HG03457 (cell line): ENCODE measurements around the gene EPHA6.

ENCODE experiments used
- ATAC-seq: cut with Tn5 transposase; IDR thresholded peaks from one replicate; pipeline ENCODE4 v1.9.1; 2021; ENCODE audit warnings: moderate number of reproducible peaks; ENCODE audit not compliant: unreplicated experiment

Gene EPHA6

GRCh38 chr3:97138914-97139541 lies 324.6 kb downstream of the EPHA6 start:
- no peak for ATAC-seq

GRCh38 chr3:97148931-97149330 lies 334.5 kb downstream of the EPHA6 start:
- no peak for ATAC-seq

DNA sequence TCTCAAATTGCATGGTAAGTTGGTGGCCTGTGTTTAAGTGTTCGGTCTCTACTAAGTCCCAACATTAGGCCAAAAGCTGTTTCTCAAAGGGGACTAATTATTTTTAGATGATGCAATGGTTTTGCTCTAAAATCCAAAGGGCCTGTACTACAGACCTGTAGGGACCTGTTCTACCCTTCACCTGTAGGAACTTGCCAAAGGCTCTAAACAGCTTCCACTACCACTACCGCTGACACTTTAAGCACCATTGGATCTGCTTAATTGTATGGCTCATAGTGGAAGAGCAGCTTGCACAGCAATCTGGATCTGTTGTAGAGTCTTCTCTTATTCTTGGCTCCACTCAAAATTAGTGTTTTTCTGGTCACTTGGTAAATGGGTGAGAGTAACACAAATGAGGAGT lies 346.8 kb downstream of the EPHA6 start:
- ATAC-seq = no peak

DNA sequence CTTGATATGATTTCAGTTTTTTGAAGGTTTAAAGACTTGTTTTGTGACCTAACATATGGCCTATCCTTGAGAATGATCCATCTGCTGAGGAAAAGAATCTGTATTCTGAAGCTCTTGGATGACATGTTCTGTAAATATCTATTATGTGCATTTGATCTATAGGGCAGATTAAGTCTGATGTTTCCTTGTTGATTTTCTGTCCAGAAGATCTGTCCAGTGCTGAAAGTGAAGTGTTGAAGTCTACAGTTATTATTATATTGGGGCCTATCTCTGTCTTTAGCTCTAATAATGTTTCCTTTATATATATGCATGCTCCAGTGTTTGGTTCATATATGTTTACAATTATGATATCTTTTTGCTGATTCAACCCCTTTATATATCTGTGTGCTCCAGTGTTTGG lies 362.8 kb downstream of the EPHA6 start:
- no peak for ATAC-seq

- no peak for ATAC-seq
These were observed 367.3 kb downstream of the EPHA6 start for GRCh38 chr3:97181704-97182103.

- ATAC-seq = no peak
These were observed 373.4 kb downstream of the EPHA6 start for GRCh38 chr3:97187771-97188170.

GRCh38 chr3:97189835-97190234 lies 375.4 kb downstream of the EPHA6 start:
- ATAC-seq = no peak

GRCh38 chr3:97197083-97197482 lies 382.7 kb downstream of the EPHA6 start:
- no peak for ATAC-seq

DNA sequence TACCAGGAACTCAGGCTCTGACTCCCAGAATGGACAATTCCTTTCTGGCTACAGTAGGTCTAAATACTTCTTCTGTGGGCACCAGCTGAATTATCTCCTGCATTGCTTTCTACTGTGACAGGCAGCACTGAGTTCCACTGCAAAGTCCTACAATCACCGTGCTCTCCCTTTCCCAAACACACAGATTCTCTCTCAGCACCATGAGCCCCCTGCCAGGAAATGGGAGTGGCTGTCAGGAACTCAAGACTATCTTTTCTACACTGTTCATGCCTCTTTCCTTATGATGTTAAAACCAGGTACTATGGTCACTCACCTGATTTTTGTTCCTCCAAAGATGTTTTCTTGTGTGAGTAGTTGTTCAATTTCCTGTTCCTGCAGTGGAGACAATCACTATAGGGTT lies 383.4 kb downstream of the EPHA6 start:
- no peak for ATAC-seq

GRCh38 chr3:97200387-97200786 lies 386.0 kb downstream of the EPHA6 start:
- ATAC-seq = no peak

DNA sequence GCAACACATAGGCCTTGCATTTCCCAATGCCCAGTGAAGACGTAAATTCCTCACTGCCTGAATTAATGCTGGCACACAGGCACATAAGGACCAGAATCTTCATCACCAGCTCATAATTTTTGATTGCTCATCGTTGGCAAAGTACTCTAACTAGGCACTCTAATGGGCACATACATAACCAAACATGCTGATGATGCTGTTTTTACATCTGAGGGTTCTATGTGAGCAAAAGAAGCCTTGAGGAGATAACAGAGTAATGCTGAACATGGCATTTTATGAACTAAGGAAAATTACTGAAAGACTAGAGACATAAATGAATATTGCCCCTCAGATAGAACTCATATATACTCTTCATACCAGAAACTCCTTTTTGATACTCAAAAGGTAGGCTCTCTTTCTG lies 387.4 kb downstream of the EPHA6 start:
- ATAC-seq = no peak

- ATAC-seq = no peak
These were observed 414.6 kb downstream of the EPHA6 start for GRCh38 chr3:97228966-97229365.

DNA sequence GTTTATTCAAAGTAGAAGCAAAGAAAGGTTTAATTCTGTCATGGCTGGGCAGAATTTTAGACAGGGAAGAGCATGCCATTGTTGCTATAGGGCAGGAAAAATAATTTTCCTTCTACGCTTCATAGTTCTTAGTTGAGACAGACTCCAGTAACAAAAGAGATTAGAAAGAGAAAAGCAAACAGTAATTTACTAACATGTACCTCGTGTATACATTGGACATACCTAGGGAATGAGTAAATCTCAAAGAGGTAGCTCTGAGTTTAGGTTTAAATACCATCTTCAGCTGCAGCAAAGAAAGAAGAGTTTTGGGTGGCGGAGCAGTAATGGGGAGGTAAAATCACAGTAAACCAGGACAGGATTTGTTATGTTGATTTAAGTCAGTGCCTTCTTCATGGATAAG lies 416.1 kb downstream of the EPHA6 start:
- ATAC-seq = no peak

DNA sequence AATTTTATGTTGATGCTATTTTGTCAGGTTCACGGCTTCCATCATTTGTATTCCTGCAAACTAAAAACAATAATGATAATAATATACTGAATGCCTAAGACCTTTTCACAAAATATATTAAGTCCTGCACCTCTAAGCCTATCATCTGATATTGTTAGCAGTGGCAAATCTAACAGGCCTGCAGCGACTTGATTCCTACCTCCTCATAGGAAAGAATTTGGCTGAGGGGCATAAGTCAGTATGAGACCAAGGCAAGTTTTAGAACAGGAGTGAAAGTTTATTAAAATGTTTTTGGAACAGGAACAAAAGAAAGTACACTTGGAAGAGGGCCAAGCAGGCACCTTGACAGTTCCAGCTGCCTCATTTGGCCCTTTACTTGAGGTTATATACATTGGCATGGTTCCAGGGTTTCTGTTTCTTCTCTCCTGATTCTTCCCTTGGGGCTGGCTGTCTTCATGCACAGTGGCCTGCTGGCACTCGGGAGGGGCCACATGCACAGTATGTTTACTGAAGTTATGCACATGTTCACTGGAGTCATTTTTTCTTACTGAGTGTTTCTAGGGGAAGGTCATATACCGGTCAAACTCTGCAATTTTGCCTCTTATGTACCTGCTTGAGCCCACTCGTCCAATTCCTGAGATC lies 418.1 kb downstream of the EPHA6 start:
- ATAC-seq = no peak

DNA sequence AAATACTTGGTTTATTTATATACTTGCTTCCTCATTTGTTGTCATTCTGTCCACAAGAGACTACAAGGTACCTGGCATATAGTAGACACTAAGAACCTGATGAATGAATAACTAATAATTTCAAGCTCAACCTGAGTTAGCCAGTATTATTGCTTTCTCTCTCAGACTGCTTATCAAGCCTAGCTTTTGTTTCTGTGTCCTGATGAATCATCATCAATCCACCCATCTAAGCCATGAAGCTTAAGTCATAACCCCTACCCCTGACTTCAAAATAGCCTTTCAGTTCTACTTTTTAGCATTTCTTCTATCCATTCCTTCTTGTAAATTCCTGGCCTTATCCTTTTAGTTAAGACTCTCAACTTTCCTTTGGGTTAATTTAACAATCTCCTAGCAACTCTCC lies 420.8 kb downstream of the EPHA6 start:
- no peak for ATAC-seq

- ATAC-seq = no peak
These were observed 421.4 kb downstream of the EPHA6 start for GRCh38 chr3:97235611-97236315.

DNA sequence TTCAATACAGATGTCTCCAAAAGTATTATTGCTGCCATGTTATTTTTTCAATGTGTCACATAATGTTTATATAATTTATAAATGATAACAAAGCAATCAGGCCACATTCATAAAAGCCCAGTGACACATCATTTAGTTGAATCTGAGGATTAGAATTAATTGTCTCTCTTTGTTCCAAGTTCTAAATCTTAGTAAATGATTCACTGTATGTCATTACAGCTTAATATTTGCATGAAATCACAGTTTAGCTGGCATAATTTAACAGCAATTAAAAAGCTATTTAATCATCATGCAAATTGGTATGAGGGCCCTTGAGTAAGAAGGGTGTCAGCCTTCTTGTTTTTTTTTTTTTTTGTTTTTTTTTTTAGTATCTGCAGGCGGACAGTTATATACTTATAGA lies 427.0 kb downstream of the EPHA6 start:
- no peak for ATAC-seq

- ATAC-seq = no peak
These were observed 431.0 kb downstream of the EPHA6 start for GRCh38 chr3:97245201-97245910.

DNA sequence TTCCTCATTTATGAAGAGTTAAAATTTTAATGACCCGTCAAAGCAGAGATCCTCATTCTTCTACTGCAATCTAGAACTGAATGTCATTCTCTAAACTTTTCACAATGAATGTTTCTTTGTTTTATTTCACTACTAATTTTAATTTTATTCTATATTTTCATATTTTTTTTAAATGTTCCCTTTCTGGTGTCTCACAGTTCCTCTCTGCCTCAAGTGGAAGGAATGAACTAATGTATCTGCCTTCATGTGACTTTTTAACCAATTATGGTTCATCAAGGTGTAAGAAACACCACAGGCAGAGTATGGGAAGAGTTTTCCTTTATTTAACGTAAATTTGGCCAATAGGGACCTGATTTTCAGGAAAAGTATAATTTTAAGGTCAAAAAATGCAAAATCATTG lies 441.7 kb downstream of the EPHA6 start:
- no peak for ATAC-seq

- no peak for ATAC-seq
These were observed 443.7 kb downstream of the EPHA6 start for GRCh38 chr3:97257942-97258697.

DNA sequence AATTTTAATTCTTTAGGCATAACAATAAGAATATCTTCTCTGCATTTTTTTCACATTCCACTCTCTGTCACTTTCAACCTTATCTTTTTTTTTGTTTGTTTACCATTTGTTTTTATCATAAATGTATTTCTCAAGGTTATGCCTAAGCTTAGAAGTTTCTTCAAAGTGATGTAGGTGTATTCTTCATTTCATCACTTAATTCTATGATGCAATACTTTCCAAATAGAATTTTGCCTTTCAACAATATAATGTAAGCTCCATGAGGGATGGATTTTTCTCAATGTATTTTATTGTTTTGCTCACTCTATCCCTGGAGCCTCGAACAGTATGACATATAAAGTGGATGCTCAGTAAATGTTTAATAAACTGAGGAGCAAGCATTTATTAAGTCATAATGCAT lies 444.9 kb downstream of the EPHA6 start:
- ATAC-seq = no peak
